OCI-LY1 (cell line): ENCODE results near the gene STEAP1B.
"Not testable (repeated sequence)": the region's sequence is repeated elsewhere in the genome, so short reads cannot be mapped to it uniquely, and the experiment has no call there.

ENCODE experiments used
- H2AFZ ChIP-seq: fragments of 200-600 bp; sonication (generic), shearing (Covaris generic); 2 replicates; pipeline ENCODE4 v1.6.0; 2014; ENCODE audit warnings: antibody characterized with exemption, mild to moderate bottlenecking, low read length
- H3F3A ChIP-seq: fragments of 200-600 bp; sonication (generic), shearing (Covaris generic); 2 replicates; pipeline ENCODE4 v1.6.0; 2014; ENCODE audit warnings: mild to moderate bottlenecking, antibody characterized with exemption, low read length, moderate library complexity; ENCODE audit not compliant: insufficient read depth
- H3K27ac ChIP-seq: fragments of 200-600 bp; sonication (generic); 2 replicates; pipeline ENCODE4 v1.5.1; 2014; ENCODE audit warnings: low read length, mixed run types, mild to moderate bottlenecking, low read depth; ENCODE audit not compliant: poor library complexity, severe bottlenecking
- H3K27me3 ChIP-seq: fragments of 200-600 bp; sonication (generic); 2 replicates; pipeline ENCODE4 v1.6.0; 2014; ENCODE audit warnings: antibody characterized with exemption, mild to moderate bottlenecking, low read length, moderate library complexity; ENCODE audit not compliant: insufficient read depth
- H3K36me3 ChIP-seq: fragments of 200-600 bp; sonication (generic); 2 replicates; pipeline ENCODE4 v1.6.1; 2014; ENCODE audit warnings: mild to moderate bottlenecking, antibody characterized with exemption, low read length, moderate library complexity, mixed read lengths; ENCODE audit not compliant: insufficient read depth
- H3K4me1 ChIP-seq: fragments of 200-600 bp; sonication (generic); 2 replicates; pipeline ENCODE4 v1.5.1; 2014; ENCODE audit warnings: mild to moderate bottlenecking, low read length, moderate library complexity; ENCODE audit not compliant: insufficient read depth, severe bottlenecking
- H3K4me2 ChIP-seq: fragments of 200-600 bp; sonication (generic), shearing (Covaris generic); 2 replicates; pipeline ENCODE4 v1.6.1; 2014; ENCODE audit warnings: low read length
- H3K4me3 ChIP-seq: fragments of 200-600 bp; sonication (generic); 2 replicates; pipeline ENCODE4 v1.5.1; 2014; ENCODE audit warnings: low read length, low read depth, mild to moderate bottlenecking, mixed read lengths; ENCODE audit not compliant: poor library complexity, severe bottlenecking
- H3K79me2 ChIP-seq: fragments of 200-600 bp; shearing (Covaris generic); 2 replicates; pipeline ENCODE4 v1.6.1; 2016; ENCODE audit warnings: mixed run types, low read length, mixed read lengths; ENCODE audit not compliant: insufficient read depth
- H3K9ac ChIP-seq: fragments of 200-600 bp; sonication (generic), shearing (Covaris generic); 2 replicates; pipeline ENCODE4 v1.6.1; 2014; ENCODE audit warnings: mild to moderate bottlenecking, low read length, mixed read lengths
- H3K9me2 ChIP-seq: fragments of 200-600 bp; sonication (generic), shearing (Covaris generic); 2 replicates; pipeline ENCODE4 v1.6.1; 2014; ENCODE audit warnings: low read depth, mild to moderate bottlenecking, low read length, mixed read lengths
- H3K9me3 ChIP-seq: fragments of 200-600 bp; shearing (Covaris generic); 2 replicates; pipeline ENCODE4 v1.6.1; 2014; ENCODE audit warnings: low read length, mixed read lengths
- H4K20me1 ChIP-seq: fragments of 200-600 bp; sonication (generic), shearing (Covaris generic); 2 replicates; pipeline ENCODE4 v1.6.0; 2016; ENCODE audit warnings: mild to moderate bottlenecking, low read length; ENCODE audit not compliant: insufficient read depth
- CTCF ChIP-seq: fragments of 200-600 bp; sonication (generic), shearing (Covaris generic); IDR thresholded peaks from 2 replicates; pipeline ENCODE4 v1.5.1; 2017; ENCODE audit warnings: mild to moderate bottlenecking, antibody characterized with exemption, low read length, moderate library complexity, mixed read lengths
- EZH2 ChIP-seq: fragments of 200-600 bp; sonication (generic), shearing (Covaris generic); IDR thresholded peaks from 2 replicates; pipeline ENCODE4 v1.8.0; 2017; ENCODE audit warnings: borderline replicate concordance, mixed run types, mild to moderate bottlenecking, antibody characterized with exemption, low read length, moderate library complexity, mixed read lengths

The STEAP1B gene

GRCh38 chr7:22504519-22504918, 4.5 kb upstream of the STEAP1B start:
- not testable (repeated sequence) for H3K9ac ChIP-seq, H2AFZ ChIP-seq, H3F3A ChIP-seq, H4K20me1 ChIP-seq, H3K4me1 ChIP-seq, H3K27me3 ChIP-seq, H3K36me3 ChIP-seq, H3K27ac ChIP-seq, H3K4me3 ChIP-seq, H3K4me2 ChIP-seq, H3K9me2 ChIP-seq, H3K9me3 ChIP-seq, H3K79me2 ChIP-seq
- TF ChIP-seq CTCF: peak; percentile 51

- not testable (repeated sequence) for H3K4me2 ChIP-seq, H3K9ac ChIP-seq, H3K27me3 ChIP-seq, H4K20me1 ChIP-seq, H2AFZ ChIP-seq, H3K79me2 ChIP-seq, H3F3A ChIP-seq, H3K9me2 ChIP-seq, H3K9me3 ChIP-seq, H3K4me3 ChIP-seq, H3K27ac ChIP-seq, H3K4me1 ChIP-seq, H3K36me3 ChIP-seq
Measured at GRCh38 chr7:22502104-22502503, 2.1 kb upstream of the STEAP1B start.

- H4K20me1 ChIP-seq, H3K79me2 ChIP-seq, H3K4me2 ChIP-seq, H3F3A ChIP-seq, H3K27ac ChIP-seq, H3K9me3 ChIP-seq, H3K4me1 ChIP-seq, H3K9ac ChIP-seq, H2AFZ ChIP-seq, H3K36me3 ChIP-seq, H3K27me3 ChIP-seq, H3K9me2 ChIP-seq, H3K4me3 ChIP-seq: not testable (repeated sequence)
- peak; percentile 44 for TF ChIP-seq CTCF
Measured at GRCh38 chr7:22501336-22501735, 1.3 kb upstream of the STEAP1B start.

- Histone ChIP-seq H3K27ac (no peak overlapping the region), H3K36me3 (no peaks in the 10 kb centered on the region), H3K9ac (no peak overlapping the region), H3K4me1 (peaks cover 7% of the 10 kb centered on the region), H3K79me2 (no peaks in the 10 kb centered on the region), H3K4me3 (no peak overlapping the region), H4K20me1 (no peaks in the 10 kb centered on the region), H2AFZ (no peak overlapping the region), H3F3A (no peaks in the 10 kb centered on the region), H3K9me2 (no peaks in the 10 kb centered on the region), H3K9me3 (no peaks in the 10 kb centered on the region), H3K27me3 (no peaks in the 10 kb centered on the region), H3K4me2 (no peak overlapping the region)
- TF ChIP-seq CTCF: no peak
- no peak for TF ChIP-seq EZH2
Measured at GRCh38 chr7:22499044-22499443, 944 bp downstream of the STEAP1B start.

GRCh38 chr7:22496912-22497311, 3.1 kb downstream of the STEAP1B start:
- not testable (repeated sequence) for H3K27ac ChIP-seq, H2AFZ ChIP-seq, H3K79me2 ChIP-seq, H3K27me3 ChIP-seq, H3K4me1 ChIP-seq, H3K9me3 ChIP-seq, H3F3A ChIP-seq, H3K4me2 ChIP-seq, H4K20me1 ChIP-seq, H3K36me3 ChIP-seq, H3K9ac ChIP-seq, H3K9me2 ChIP-seq, H3K4me3 ChIP-seq

GRCh38 chr7:22496296-22496888, 3.6 kb downstream of the STEAP1B start:
- not testable (repeated sequence) for H3K79me2 ChIP-seq, H3K36me3 ChIP-seq, H3F3A ChIP-seq, H3K4me3 ChIP-seq, H3K27me3 ChIP-seq, H3K9me2 ChIP-seq, H3K27ac ChIP-seq, H4K20me1 ChIP-seq, H3K9ac ChIP-seq, H3K4me1 ChIP-seq, H3K4me2 ChIP-seq, H3K9me3 ChIP-seq, H2AFZ ChIP-seq
